K562 (cell line): ENCODE measurements around the gene VDAC2.

Experiments used
- FOXM1 ChIP-seq, 2 experiments: fragments of 450-650 bp in 1 of 2; sonication (generic) in 1 of 2; formaldehyde crosslinking in 1 of 2; IDR thresholded peaks; 2 replicates each; pipeline versions ENCODE4 v1.6.1 to v1.9.0; 2017 to 2022; ENCODE audit warnings: low read depth in 2 of 2, mild to moderate bottlenecking in 2 of 2, missing genetic modification reagents in 1 of 2, moderate library complexity in 1 of 2
- TF ChIP-seq, protein P1 (sequence below): fragments of 450-650 bp; formaldehyde crosslinking; IDR thresholded peaks from 2 replicates; pipeline ENCODE4 v1.4.0; 2020; ENCODE audit warnings: mild to moderate bottlenecking

DNA sequence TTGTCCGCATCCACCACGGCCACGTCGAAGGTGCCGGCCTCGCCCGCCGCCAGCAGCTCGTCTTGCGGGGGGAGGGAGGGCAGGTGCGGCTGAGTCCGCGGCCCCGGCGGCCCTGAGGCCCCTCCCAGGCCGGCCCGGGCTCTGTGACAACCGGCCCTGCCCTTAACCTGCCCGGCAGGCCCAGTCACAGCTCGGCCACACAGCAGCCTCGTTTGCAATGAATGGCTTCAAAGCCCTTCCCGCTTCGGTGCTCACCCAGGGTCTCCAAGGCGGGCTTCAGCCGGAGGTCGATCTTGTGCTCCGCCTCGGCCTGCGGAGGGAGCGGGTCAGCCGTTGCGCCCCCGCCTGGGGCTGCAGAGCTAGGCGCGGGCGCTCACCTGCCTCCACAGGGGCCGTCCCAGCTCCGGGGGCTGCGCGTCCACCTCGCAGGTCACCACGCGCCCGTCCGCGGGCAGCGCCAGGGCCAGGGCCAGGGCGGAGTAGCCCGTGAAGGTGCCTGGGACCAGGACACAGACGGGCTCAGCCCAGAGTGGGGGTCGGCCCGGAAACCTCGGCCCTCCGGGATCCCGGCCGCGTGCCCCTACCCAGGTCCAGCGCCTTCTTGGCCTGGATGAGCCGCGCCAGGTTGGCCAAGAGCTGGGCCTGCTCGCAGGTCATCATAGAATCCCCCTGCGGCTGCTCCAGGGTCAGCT is 24.2 kb downstream of the VDAC2 start:
- TF ChIP-seq, protein P1, sequence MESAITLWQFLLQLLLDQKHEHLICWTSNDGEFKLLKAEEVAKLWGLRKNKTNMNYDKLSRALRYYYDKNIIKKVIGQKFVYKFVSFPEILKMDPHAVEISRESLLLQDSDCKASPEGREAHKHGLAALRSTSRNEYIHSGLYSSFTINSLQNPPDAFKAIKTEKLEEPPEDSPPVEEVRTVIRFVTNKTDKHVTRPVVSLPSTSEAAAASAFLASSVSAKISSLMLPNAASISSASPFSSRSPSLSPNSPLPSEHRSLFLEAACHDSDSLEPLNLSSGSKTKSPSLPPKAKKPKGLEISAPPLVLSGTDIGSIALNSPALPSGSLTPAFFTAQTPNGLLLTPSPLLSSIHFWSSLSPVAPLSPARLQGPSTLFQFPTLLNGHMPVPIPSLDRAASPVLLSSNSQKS: no peak
- TF ChIP-seq FOXM1 (IDR thresholded peaks at IDR 0.05; ENCODE audit: low read depth) (no peak), FOXM1 (CRISPR knock-in tag; IDR thresholded peaks at IDR 0.05; ENCODE audit: low read depth) (no peak)
